HG03135 (cell line): ENCODE results near the gene ADORA1.

Experiments
- ATAC-seq: cut with Tn5 transposase; IDR thresholded peaks from one replicate; pipeline ENCODE4 v1.9.1; 2021; ENCODE audit warnings: mild to moderate bottlenecking, moderate library complexity; ENCODE audit not compliant: unreplicated experiment

ADORA1 gene

DNA sequence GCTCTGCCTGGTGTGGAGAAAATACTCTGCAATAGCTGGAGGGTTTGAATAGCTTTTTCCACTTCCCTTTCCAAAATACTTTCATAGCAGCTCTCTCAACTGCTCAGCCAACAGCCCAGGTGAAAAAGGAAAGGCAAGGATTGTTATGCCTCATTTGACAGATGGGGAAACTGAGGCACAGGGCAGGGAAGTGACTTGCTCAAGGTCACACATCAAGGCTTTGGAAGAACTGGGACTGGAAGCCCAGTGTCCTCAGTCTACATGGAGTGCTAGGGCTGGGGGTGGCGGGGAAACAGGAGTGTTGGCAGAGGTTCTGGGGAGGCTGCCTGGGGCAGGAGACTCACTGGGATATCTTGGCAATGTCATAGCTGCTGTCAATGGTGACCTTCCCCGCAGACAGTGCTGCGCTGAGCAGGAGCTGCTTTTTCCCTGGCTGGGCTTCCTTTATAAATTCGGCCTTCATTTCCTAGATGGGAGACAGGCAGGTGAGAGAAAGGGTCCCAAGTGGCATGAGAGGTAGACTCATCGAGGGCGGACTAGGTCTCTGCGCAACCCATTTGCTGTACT is 54.9 kb downstream of the ADORA1 start:
- ATAC-seq: no peak

DNA sequence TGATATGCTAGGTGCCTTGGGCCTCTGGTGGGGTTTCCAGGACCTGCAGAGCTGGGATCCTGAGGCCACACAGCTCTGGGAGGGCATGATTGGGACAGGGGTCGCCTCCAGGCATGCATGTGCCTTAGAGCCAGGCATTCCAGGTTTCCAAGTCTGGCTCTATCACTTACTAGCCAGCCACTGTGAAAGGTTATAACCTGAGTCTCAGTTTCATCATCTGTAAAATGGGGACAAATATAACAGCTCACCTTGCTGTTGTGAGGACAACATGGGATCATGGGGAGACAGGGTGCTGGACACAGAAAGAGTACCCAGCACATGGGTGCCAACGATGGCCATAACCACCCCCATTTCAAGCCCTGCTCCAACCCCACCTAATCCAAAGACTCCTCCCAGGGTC is 56.3 kb downstream of the ADORA1 start:
- ATAC-seq: no peak

DNA sequence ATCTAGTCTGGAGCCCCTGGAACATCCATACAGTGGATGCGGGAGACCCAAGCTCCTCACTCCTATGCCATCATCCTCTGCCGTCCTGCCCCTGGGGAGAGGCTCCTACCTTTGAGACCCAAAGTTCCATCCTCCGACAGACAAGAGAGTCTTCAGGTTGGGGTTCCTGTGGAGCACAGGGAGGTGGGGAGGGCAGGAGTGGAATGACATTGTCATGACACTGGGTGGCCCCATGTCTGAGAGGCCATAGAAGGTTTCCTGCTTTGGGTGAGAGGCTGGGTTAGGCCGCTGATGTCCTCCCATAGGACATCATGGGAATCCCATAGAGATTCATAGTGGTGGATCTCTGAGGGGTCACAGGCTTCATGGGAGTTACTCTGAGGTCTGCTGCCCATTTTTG is 56.9 kb downstream of the ADORA1 start:
- ATAC-seq: no peak

DNA sequence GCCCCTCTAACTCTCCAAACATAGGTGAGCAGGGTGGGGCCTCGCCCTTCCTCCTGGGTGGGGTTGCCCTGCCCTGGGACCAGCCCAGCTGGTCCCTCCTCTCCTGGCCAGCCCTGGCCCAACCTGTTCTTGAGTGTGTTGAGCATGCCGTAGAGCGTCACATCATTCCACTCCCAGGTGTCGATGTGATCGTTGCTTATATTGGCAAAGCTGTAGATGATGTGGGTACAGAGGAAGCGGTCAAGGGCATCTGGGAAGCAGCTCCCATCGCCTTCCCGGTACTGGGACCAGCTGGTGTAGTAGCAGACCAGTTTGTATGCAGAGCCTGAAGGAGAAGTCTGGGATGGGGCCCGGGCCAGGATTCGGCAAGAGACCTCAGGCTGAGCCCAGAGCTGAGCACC is 57.5 kb downstream of the ADORA1 start:
- no peak for ATAC-seq

DNA sequence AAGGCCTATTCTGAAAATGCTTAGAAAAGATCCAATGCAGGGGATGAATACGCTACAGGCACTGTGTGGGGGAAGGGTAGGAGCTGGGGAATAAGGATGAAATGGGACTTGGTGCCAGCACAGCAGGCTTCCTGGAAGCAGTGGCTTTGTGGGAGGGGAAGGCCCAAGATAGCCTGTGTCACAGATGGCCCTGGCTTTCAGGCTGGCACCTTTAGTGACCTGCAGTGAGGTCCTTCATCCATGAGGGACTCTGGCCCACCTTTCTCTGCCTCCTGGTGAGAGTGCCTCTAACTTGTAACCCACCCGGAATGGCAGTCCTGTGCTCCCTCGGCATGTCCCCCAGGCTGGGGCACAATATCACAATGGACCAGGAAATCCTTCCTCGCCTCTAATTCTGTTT is 58.1 kb downstream of the ADORA1 start:
- ATAC-seq: no peak

DNA sequence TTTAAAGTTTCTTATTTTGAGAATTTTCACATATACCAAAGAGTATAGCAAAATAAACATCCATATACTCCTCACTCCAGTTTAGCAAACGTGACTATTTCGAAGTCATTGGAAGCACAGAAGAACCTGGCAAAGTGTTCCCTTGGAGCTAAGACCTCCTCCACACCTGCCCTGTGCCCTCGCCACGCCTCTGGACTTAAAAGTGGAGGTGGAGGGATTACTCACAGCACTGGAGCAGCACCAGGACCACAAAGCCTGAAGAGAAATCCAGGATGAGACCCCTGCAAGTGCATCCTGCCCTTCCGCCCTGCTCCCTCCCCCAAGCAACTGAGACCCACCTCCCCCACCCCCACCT is 58.5 kb downstream of the ADORA1 start:
- ATAC-seq: no peak

DNA sequence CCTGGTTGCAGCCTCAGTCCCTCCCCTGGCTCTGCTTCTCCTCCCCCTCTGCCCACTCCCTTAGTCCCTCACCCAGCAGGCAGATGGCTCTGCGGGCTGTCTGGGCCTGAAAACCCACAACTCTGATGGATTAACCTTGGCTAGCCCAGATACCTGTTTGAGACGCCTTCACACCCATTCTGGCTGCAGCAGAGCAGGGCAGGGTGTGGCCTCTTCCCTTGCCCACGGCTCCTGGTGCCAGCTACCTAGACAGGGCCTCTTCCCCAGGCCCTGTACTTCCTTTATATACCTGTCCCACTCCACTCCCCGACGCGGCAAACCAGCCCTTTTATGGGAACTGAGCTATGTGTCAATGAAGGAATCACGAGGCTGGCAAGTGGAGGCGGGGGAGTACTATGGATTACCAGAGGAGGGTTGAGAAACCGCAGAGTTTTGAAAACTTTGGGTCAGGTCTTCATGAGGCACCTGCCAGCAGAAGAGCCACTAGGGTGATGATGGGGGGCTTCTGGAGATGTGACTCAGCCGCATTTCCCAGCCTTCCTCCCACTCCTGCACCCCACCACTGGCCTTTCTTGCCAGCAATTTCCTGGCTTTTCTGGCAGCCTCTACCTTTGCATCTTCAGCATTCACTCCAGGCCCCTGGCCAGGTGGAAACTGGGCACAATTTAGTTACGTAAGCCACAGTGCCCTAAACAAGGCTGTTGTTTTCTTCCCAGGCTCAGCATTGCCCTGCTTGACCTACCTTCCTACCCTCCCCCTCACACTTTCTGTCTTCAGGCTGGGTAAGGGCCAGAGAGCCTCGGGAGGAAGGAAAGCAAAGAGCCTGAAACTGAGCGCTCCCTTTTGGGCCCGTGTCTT is 59.1 kb downstream of the ADORA1 start, which contains the start of gene CHI3L1:
Gene CHI3L1, minus strand, starts transcription at position 259 of the 858 bp plus-strand sequence. Its CDS starts 81 bp downstream, at position 178.
- ATAC-seq: no peak

DNA sequence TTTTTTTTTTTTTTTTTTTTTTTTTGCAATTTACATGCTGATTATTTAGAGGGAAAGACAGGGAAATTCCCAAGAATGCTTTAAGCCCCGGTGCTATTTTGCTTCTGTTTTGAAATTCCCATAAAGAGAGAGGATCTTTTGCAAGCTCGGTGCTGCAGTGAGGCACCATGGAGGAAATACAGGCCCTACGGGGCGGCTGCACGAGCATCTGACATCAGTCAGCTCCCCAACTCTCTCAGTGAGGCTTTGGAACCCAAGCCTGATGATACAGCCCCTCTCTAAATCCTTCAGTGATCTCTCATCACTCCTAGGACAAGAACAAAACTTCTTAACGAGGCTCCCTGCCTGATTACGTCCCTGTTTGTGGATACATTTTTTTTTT is 59.8 kb downstream of the ADORA1 start:
- ATAC-seq: no peak

DNA sequence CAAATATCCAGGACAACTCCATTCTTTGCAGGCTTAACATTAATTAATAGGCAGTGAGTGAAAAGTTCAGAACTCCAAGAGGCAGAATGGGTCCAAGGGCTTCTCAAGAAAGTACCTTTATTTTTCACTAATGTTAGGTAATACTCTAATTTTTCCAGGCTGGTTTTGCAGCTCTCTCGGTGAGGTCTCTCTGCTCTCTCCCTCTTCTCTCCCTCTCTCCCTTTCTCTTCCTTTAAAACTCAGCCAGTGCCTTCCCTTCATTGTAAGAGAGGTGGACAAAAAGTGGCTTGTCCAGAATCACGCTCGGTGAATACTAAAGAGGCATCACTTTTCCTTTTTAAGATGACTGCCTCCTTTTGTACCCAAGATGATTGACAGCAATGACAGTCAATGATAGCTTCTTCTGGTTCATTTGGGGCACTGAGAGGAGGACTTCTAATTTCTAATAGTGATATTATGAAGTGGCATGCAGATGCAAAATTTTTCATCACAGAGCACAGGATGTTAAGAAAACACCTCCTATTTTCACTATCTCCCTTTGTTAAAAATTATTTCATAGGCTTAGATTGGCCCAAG is 60.3 kb downstream of the ADORA1 start:
- ATAC-seq: no peak

DNA sequence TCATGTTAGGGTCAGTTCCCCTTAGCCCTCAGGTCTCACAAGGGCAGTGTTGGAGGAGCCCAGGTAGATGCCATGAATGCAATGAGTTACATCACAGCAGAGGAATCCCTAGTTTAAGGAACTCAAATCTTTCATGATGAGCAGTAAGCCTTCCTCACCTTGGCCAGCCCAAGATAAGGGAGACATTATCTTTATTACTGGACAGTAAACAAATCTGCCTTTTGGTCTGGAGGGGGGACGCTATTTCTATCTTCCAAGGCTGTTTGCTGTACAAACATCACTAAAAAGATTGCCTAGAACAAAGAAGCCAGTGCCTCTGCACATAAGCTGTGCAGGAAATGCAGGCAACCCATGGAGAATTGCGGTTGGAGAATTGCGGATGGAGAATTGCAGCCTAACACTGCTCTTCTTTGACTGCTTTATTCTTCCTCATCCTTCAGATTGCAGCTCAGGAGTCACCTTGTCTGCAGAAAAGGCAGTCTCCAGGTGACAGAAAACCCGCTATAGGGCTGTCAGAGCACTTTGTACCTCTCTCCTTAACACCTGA is 61.2 kb downstream of the ADORA1 start:
- ATAC-seq: no peak

DNA sequence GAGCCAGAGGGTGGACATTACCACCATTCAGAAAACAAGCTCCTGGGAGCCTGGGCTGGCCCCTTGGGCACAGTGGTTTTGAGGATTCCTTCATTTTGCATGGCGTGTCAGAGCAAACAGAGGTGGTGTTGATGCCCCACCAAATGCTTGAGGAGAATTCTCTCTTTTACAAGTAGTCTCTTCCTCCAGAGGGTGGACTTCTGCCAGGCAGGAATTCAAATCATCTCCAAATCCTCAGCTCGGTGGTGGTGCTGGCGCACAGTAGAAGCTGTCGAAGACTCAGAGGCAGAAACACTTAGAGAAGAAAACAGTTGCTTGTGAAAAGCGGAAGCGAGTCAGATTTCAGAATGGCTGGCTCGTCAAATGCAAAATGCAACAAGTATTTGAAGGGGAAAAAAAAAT is 62.4 kb downstream of the ADORA1 start:
- no peak for ATAC-seq

DNA sequence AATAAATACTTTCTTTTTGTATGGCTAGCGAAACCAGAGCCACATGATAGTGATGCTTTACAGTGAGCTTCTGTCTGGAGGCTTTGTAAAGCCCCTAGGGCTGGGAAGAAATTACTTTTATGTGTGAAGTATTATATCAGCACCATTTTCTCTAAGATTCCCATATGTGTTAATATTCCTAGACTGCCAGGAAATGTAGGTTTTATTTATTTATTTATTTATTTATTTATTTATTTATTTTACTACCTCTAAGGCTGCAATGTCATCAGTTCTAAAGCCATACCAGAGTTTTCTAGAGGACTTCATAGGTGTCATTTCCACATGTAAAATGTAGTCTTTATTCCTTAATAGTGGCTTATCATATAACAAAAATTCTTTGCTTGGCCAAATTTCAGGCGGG is 63.4 kb downstream of the ADORA1 start:
- ATAC-seq: no peak

DNA sequence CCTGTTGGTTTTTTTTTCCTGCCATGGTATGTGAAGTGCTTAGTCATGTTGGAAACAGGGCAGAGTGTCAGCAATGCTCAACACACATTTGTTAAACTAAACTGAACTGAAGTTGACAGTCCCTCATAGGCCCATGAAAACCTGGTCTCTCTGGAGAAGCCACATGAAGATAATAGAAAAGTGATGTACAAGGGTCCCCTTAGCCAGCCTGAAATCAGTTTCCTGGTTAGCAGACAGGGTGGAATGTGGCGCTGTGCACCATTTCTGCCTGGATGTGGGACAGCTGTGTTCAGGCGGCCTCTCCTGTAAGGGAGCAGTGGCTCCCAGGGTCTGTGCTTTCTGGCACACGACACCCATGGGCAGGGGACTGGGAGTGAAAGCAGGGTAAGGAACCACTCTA is 68.8 kb downstream of the ADORA1 start:
- ATAC-seq: no peak

DNA sequence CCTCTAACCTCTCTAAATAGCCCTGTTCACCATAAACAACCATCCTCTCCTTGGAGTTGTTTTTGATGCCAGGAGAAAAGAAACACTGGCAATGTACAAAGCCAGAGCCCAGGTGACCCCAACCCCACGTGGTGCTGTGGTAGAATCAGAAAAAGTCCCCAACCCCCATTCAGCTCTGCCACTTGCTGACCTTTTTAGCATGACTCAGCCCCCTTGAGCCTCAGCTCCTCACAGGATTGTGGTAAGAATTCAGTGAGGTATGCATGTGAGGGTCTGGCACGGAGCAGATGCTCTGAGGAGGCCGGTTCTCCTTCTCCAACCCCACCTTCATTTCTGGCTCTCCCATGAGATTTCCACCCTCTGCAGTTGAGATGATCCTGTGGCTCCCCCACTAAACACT is 70.1 kb downstream of the ADORA1 start:
- no peak for ATAC-seq

DNA sequence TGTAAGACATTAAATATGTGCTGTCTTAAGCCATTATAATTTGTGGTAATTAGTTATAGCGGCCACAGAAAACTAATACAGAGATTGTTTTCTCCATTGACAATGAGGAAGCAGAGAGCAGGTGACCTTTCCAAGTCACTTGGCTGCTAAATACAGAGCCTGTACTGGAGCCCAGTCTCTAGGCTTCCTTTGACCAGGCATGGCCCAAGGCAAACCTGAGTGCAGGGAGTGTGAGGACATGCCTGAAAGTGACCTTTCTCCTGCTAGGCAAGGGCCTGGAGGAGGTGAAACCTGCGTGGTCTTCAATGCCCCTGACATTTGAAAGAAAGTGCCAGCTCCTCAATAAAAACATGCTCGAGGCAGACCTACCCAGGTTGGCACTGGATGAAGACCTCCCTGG is 71.5 kb downstream of the ADORA1 start:
- ATAC-seq: no peak

DNA sequence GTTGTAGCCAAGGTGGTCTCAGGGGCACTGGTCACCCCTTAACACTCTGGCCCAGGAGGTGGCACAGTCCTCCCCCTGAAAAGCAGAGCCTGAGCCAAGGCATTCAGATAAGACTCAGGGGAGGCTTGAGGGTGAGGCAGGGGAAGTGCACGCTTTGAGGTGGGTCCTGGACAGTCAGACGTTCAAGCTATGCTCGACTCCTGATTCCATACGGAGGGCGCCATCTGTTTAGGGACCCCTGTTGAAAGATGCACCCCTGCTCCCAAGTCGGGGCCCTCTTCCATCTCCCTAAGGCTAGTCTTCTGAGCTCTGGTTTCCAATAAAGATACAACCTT is 71.9 kb downstream of the ADORA1 start:
- ATAC-seq: no peak

DNA sequence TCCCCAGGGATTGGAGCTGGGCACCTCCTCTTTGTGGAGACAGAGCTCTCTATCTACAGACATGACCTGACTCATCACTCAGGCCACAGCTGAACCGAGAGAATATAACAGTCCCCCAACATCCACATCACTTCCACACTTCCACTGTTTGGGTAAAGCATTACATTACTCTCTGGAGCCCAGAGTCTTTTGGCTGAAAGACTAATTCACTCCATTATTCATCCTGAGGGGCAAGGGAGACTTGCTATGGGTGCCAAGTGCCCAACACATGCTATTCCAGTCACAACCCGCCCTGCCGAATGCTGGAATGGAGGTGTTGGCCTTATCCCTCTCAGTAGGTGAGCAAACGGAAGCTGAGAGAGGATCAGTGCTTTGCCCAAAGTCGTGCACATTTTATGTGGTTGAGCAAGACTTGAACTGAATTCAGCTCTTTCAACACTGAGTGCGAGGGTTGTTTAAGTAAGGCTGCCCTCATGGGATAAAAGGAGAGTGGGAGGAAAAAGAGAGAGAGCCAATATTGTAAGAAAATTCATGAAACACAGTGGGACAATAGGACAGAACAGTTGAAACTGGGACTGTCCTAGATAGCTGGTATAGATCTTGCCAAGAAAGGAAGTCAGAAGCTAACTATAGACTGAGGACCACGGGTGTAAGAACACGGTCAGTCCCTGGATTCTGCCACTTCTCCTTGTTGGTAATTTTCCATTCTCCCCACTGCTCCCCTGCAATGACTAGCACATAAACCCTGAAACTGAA is 72.5 kb downstream of the ADORA1 start:
- ATAC-seq: no peak

DNA sequence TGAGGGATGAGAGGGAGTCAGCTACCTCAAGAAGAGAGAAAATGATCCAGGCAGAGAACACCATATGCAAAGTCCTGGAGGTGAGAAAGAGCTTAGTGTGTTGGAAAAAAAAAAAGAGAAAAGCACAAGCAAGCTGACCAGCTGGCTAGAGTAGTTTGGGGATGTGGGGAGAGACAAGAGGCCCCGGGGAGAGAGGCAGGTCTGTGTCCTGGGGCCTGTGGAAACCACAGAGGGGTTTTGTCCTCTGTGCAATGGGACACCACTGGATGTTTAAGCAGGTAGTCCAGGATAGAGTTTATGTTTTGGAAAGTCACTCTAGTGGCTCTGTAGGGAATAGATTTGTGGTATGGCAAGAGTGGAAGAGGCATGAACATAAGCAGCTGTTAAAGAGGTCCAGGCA is 73.4 kb downstream of the ADORA1 start:
- no peak for ATAC-seq

DNA sequence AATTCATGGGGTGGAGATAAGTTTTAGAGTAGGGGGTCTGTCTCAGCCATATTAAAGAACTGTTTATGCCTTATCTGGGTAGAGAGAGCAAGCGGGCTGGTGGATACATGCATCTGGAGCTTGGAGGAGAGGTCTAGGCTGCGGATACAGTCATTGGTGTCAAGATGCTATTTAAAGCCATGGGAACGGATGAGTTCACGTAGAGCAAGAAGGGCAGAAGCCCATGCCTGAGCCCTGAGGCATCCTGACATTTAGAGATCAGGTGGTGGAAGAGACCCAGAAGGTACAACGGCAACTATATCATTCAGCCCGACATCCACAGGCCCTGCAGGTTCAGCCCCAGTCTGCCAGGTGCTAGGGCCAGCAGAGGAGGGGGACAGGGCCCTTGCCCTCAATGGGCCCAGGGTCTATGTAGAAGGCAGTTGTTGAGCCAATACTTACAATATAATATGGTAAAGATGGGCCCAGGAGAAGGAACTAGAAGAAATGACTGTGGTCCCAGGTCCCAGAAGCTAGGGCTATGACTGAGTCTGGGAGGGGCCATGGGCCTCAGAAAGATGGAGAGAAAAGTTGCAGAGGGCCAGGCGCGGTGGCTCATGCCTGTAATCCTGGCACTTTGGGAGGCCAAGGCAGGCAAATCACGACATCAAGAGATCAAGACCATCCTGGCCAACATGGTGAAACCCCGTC is 74.1 kb downstream of the ADORA1 start:
- no peak for ATAC-seq

DNA sequence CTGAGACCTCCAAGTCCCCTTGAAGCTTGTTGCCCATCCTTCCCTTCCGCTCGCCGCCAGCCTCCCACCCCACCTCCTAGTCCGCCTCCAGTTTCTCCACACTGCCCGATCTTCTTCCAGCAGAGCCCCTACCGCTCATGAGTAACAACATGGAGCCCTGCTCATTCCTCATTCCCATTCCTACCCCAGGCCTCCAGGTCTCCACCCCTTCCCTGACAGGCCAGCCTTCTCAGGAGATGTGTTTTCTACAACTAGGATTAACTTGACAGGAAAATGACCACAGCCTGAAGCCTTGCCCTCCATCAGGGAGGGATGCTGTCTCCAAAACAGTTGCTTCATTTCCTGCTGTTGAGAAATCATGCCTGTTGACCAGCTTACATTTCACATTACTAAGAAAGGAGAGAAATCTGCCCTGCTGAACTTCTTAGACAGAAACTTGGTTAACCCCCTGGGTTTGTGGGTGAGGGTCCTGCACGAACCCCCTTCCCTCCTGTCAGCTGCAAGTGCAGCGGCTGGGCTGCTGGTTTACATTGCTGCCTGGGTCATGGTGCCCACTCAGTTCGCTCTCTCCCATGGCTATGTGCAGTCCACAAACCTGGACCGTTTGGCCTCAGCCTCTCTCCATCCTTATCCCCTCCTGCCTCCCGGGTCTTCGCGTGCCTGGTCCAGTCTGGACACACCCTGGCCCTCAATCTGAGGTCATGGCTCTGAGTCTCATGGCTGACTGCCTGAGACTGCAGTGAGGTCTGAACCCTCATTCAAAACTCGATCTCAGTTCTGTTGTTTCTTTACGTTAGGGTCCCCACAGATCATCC is 75.1 kb downstream of the ADORA1 start:
- ATAC-seq: no peak
